HG03521 (cell line): ENCODE results near the gene CSNK2A2.

ENCODE experiments used
- ATAC-seq: cut with Tn5 transposase; IDR thresholded peaks from one replicate; pipeline ENCODE4 v1.9.1; 2021; ENCODE audit warnings: mild to moderate bottlenecking, moderate library complexity; ENCODE audit not compliant: unreplicated experiment

CSNK2A2 gene

GRCh38 chr16:58114827-58115825, 82.8 kb downstream of the CSNK2A2 start:
- ATAC-seq: no peak

GRCh38 chr16:58111302-58111627, 86.6 kb downstream of the CSNK2A2 start:
- no peak for ATAC-seq

GRCh38 chr16:58110571-58111301, 87.2 kb downstream of the CSNK2A2 start:
- no peak for ATAC-seq

GRCh38 chr16:58109881-58110280, 88.0 kb downstream of the CSNK2A2 start:
- no peak for ATAC-seq

- ATAC-seq: no peak
Observed at GRCh38 chr16:58109330-58109729, 88.6 kb downstream of the CSNK2A2 start.
